NCI-H748 treated with DMSO at 0.1 percent for 48 hours (cell line): ENCODE measurements around the gene WIPF3.

Source experiments
- DNase-seq: peaks from one replicate; lab custom pipeline; 2025; lab: John Stamatoyannopoulos, UW

The WIPF3 gene

DNA sequence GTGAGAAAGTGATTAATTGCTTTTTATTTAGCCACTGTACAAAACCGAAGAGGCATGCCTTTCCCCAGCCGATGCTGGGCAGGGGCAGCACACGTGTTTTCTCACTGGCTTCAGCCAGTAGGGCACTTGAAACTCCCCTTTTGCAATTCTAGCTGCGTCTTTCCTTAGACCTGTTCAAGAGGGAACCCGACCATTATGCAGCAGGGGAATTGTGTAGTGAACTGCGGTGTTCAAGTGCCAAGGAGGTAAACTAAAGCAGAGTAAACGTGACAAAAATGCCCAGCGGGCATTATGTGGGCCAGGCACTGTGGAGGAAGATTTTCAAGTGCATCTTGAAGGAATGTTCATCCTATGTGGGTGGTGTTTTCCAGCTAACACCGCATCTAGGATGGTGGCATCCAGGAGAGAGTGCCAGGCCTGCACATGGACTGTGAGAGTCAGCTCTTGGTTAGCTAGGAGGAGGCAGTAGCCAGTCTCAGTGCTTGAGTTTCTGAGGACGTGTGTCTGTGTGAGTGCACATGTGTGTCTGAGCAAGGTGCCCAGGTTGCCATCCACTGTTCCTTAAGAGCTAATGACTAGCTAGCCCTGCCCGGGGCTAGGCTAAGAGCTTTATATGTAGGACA lies 3.3 kb downstream of the WIPF3 start:
- DNase-seq: no peak

DNA sequence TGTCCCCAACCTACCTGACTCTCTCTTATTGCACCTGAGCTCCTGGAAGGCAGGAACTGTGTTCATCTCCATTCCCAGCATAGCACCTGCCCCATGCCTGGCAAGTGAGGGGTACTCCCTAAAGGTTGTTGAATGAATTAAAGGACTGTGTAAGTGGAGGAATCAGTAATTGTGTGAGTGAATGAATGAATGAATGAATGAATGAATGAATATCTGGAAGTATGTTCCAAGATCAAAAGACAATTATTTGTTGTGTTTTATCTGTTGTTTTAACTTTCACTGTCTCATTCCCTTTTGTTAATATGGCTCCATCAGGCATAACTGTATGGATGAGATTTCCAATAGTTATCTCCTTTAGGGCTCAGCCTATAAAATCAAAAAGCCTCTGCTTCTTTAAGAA lies 4.0 kb downstream of the WIPF3 start:
- no peak for DNase-seq

DNA sequence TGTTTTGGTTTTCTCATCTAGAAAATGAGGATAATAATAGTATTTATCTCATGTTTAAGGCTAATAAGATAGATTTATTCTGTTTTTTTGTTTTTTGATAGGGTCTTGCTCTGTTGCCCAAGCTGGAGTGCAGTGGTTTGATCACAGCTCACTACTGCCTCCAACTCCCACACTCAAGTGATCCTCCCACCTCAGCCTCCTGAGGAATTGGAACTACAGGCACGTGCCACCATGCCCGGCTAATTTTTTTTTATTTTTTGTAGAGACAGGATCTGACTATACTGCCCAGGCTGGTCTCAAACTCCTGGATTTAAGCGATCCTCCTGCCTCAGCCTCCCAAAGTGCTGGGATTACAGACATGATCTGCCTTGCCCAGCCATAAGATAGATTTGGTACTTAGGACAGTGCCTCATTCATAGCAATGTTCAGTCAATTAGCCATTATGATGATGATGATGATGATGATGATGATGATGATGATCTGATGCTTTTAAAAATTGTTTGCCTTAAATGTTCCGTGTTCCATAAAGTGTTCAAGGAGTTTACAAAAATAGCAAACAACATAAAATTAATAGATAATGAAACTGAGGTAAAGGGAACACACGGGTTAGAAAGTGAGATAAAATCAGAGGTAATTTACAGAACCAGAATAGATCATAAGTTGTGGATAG lies 4.6 kb downstream of the WIPF3 start:
- no peak for DNase-seq

DNA sequence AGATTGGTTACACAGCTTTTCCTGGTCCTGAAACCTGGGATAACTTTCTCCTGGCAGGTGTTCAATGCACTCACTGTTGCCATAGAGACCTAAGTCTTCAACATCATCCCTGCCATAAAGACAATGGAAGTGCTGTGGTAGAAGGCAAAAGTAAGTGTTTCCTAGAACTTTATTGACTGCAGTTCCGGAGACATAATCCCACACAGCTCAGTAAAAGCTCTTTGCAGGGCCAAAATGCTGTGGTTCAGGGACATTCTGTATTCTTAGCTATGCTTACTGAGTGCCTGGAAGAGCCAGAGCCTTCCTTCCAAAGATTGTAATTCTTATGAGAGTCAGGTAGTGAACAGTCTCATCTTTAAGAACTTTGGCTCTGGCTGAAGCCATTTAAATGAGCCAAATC lies 5.3 kb downstream of the WIPF3 start:
- peak; percentile 76 for DNase-seq

DNA sequence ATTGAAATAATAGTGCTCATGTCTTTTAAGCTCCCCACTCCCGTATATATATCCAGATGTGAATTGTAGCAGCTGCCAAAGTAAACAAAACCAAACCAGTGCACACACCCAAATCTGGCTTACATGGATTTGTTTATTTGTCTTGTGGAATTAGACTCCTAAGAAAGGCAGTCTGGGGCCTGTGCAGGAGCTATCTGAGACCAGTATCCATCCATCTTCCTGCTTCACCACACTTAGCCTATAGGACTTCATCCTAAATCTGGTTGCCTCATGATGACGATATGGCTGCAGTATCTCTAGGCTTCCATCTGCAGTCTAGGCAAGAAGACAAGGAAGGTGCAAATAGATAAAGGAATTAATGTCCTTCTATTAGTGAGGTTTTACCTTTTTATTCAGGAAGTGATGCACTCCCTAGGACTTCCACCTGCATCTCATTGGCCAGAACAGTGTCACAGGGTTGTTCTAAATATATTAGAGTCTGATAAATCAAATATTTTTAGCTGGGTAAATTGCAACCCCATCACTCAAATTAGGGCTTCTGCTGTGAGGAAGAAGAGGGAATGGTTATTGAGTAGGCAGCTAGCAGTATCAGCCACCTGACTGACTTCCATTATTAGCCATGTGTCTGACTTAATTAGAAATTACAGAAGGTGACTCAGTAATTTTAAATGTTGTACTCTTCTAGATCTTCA lies 6.0 kb downstream of the WIPF3 start:
- no peak for DNase-seq

DNA sequence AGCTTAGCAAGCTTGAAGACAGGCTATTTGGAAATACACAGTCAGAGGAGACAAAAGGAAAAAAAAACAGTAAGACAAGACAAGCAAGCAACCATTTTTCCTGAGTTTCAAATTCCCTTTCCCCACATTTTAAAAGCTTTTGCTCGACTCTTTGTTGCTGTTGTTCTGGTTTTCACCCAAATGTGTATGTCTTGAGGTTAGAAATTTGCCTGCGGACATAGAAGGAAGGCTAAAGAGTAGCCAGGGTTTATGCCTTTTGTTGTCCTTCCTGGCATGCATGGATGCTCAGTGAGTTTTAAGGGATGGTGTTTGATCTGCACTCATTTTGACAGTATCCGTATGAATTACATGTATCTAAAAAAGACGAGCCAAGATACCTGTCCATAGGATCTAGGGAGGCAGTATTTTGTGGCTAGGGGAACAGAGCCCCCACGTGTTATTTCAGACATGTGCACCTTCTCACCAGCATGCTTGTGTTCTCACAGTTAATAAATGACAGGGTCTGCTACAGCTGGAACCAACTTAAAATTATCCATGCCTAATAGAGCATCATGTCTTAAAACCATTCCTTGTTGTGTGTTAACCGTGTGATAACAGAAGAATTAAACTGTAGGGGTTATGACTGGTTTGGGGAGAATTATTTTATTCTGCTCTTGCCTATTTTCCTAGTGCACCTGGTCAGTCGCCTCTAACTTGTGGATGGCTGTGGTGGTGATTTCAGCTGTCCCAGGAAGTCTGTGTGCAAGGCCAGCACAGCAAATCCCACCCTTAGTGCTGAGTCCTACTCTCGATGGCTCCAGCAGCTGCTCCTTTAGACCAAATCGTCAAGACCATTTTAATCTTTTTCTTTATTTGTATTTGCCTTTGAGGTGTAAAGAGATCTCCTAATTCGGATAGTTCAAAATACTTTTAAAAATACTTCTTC lies 9.1 kb downstream of the WIPF3 start:
- no peak for DNase-seq

DNA sequence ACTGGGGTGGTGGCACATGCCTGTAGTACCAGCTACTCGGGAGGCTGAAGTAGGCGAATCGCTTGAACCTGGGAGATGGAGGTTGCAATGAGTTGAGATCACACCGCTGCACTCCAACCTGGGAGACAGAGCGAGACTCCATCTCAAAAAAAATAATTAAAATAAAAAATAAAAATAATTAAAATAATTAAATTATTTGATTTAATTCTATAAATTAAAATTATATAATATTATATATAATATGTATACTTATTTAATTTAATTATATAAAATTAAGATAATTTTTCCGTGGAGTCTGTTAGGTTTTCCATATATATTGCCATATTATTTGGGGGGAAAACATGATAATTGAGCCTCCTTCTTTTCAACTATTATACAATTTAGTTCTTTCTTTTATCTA lies 12.0 kb downstream of the WIPF3 start:
- DNase-seq: no peak

DNA sequence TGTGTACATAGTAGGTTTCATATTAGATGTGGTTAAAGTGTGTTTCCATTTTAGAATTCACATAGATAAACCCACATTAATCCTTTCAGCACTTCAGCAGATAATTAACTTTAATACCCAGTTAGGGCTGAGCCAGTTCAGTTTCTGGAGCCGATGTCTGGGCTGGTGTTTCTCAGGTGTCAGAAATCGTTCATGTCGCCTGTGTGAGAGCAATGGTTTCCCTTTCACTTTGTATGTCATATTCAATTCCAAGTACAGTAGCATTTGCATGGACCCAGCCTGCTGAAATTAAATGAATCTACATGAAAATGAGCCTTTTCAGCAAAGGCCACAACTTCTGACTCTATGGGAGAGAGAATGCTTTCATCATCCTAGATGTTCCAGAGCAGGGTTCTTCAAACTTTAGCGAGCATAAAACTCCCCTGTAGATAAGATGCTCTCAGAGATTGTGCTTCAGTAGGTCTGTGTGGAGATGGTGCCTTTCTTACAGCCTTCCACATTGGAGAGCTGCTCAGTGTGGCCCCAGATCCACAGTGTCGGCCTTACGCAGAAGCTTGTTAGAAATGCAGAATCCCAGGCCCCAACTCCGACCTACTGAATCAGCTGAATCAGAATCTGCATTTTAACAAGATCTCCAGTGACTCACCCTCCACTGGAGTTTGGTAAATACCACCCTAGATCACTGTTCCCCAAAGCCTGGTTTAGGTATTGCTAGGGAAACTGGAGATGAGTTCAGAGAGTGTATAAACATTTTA lies 19.6 kb downstream of the WIPF3 start:
- no peak for DNase-seq

DNA sequence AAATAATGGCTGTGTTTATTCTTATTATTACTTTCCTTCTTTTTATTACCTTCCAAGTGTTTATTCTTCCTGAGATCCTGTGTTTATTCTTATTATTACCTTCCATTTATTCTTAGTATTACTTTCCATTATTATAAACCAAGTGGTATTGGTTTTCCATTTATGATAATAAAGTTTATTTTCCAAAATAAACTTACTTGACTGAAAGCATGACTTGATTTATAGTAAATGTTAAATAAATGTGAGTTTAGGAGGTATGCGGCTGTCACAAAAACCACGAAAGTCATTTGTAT lies 20.2 kb downstream of the WIPF3 start:
- no peak for DNase-seq

DNA sequence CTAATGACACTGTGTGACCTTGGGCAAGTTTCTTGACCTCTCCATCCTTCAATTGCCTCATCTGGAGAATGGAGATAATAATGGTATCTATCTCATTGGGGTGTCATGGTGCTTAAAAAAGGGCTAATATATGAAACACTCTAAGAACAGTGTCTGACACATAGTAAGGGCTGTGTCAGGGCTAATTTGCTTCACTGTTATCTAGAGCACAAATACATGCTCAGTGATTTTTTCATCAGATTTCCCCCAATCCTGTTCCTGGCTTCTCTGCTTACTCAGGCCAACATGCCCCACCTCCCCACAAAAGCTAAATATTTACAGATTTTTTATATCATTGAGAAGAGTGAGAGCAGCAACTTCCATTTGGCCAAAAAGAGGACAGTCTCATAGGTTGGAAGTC lies 20.6 kb downstream of the WIPF3 start:
- no peak for DNase-seq

DNA sequence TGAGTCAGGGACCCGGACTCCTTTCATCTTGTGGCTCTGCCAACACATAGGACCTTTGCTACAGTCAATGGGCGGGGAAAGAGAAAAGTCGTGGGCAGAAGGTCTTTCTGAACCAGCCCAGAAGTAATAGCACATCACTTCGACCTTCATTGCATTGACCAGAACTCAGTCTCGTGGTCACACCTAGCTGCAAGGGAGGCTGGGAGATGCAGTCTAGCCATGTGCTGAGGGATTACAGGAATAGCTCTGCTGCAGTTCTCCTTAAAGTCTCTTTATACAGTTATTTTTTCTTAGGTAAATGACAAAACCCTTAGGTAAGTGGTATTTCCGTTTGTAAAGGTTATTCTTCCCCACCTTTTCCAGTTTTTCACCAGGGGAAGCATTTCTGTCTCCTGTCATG lies 25.4 kb downstream of the WIPF3 start:
- DNase-seq: no peak

DNA sequence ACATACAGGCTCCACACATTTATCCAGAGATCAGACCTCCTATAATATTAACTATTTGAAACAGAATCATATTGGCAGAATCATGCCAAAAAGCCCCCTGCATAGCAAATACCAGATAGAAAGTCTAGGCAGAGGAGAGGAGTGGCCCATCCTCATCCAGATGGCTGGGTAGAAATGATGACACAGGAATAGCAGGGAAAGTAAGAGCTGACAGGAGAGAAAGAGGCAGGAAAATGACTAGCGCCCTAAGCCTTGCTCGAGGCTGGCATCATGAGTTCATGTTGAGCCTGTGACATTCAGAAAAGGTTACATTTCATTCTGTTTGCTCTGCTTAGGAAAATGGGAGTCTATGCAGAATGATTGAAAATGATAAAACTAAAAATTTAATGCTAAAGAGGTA lies 27.6 kb downstream of the WIPF3 start:
- no peak for DNase-seq

DNA sequence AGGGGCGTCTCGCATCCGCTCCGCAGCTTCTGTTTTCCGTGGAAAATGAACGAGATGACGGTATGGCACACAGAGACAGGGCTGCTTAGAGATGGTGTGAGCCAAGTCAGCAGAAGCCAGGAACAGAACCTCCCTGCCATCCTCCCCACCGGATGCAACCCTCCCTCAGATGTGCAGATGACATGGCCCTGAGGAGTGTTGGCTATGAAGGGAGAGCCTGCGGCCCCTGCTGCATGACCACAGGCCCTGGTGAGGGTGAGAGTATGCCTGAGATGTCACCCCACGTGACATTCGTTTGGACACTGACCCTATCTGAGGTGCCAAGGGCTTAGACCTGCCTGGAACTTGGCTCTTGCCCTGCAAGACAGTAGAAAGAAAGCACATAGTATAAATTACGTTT lies 29.4 kb downstream of the WIPF3 start:
- DNase-seq: no peak

DNA sequence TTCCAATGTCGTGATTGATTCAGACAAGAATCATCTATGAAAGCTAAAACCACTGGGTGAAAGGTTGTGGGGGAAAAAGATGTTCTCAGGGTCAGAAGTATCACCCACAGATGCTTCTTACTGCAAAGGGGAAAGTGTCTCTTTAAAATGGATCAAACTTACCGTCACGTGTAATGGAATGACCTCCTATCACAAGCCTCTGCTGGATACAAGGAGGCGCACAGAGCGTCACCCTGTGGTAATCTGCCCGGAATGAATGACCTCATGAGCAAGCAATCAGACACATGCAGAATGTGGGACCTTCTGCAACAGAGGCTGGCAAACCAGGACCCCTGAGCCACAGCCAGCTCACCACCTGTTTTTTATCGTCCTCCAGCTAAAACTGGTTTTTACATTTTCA lies 33.0 kb downstream of the WIPF3 start:
- DNase-seq: no peak

DNA sequence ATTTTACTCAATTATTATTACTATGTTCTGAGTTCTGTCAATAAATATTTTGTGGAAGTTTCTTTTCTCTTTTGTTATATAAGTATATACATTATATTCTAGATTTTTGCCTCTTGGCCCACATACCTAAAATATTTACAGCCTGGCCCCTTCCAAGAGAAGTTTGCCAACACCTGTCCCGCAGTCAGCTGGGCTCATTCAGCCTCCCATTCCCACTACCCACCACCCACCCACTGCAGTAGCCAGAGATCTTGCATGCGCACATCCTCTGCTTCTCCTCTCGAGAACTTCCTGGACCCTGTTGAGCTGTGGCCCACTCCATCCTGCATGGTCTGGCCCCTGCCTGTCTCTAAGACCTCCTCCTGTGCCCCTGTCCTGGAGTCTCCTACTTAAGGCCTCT lies 33.6 kb downstream of the WIPF3 start:
- no peak for DNase-seq

DNA sequence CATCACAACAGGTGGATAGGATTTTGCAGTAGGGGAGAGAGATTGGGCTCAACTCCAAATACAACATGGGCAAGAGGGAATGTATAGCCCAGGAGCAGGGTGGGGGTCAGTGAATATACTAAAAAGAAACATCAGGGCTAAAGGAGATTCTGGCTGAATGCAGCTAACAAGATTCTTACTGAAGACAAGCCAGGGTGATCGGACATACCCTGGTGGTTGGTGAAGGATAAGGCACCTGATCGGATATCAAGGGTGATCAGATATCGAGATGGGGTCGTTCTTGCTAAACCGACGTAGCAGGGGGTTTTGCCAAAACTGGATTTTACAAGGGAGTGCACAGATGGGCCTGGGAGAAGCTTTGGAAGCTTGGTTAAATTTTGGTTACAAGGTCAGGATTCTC lies 34.4 kb downstream of the WIPF3 start:
- DNase-seq: no peak

DNA sequence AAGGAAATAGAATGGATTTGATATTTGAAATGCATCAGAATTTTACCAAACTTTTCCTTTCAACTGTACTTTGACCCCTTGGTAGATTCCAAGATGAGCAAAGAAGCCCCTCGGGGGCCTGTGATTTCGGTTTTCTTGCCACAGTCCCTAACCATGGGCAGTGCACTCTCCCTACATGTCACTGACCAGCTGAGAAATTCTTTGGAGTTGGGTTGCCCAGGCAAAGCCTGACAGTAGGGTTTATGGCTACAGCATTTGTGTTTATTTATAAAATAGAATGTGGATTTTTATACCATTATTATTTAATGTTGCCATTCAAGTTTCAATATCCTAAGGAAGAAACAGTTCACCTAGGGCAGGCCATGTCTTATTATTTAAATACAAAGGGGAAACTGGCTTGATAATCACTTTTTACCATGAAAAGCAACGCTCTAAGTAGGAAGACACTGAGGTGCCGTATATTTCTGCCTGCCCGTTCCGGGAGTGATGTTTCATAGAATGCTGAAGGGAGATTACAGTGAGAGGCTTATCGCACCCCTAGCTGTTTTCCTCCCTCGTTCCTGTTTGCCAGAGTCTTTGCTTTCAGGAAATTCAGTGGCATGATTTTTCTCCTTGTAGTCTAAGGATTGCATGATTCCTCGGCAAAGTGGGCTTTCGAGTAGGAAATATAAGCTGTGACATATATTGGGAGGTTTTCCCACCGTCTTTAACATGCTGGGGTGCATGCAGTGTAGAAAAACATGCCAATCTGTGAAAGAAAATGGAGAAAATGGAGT lies 35.8 kb downstream of the WIPF3 start:
- no peak for DNase-seq

DNA sequence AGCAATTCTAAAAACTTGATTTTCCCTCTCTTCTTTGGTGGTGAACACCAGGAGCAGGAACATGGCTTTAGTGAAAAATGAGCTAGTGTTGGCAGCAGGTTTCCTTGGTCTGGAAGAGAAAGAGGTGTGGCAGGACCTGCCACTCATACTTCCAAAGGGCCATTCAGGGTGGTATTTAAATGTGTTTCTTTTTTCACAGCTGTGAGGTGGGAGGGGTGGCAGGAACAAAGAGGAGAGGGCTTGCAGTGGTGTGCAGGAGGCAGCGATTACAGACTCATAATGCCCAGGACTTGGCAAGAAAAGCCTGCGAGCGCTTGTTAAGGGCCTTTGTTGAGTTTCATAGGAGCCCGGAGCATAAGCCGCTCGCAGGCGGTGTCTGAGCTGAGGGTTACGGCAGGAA lies 36.8 kb downstream of the WIPF3 start:
- no peak for DNase-seq

DNA sequence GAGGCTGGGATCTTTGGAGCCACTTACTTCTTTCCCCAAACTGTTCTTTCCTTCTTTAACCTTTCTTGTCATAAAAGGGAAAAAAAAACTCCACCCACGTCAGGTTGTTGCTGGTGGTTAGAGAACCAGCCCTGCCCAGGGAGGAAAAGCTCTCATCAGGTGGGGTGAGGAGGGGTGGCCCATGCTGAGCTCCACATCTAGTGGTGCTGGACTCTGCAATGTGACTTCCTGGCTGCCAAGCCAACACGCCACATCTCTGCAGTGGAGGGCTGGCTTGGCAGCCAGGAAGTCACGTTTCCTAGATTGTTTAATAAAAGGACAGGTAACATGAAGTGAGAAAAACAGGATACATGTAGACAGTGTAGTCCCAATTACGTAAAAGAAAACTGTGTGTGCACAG lies 37.4 kb downstream of the WIPF3 start:
- no peak for DNase-seq

DNA sequence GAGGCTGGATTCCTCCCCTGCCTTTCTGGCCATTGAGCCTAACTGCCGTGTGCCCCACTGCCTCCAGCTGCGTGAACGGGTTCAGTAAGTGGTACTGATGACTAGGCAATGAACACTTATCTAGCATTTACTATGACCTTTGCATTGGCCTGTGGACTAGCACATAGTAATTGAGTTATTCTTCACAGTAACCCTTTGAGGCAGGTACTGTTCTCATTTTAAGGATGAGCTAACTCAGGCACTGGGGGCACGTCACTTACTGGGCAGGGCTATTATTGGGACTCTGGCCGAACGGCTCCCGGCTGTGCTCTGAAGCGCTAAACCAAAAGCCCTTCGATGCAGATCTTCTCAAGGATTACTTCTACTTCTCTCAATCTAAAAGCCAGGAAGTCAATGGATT lies 38.3 kb downstream of the WIPF3 start:
- no peak for DNase-seq

DNA sequence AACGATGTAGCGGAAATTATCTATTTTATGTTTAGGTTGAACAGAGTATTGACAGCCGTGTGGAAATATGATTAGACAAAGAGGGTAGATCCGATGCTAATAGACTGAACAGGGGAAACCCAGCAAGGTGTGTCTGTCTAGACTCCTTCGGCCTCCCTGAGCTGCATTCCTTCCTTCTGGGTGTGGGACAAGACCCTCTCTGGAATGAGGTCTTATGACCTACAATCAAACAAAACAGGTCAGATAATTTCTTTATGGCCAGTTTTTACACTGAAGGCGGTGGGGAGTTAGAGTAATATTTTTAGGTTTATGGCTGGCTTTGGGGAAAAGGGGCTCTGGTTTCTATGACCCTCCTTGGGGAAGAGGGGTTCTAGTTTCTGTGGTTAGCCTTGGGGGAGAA lies 41.2 kb downstream of the WIPF3 start:
- DNase-seq: no peak
